Right lobe of liver (tissue), 6 donors: Measurements from ENCODE around the gene SERINC3. TPM values are rescaled to one million over a fixed set of nuclear protein-coding genes. Genes with fewer than 3 reads are reported as not detected.

Source experiments
- ATAC-seq, 4 donors: fragments of 200-7000 bp; cut with Tn5 transposase; one replicate each; pipeline ENCODE4 v1.9.1; 2020; ENCODE audit warnings: mild to moderate bottlenecking in 4 of 4, moderate library complexity in 4 of 4
- DNase-seq, 3 donors: peaks; one replicate each; pipeline ENCODE4 v3.0.0-alpha.2; 2020
- H3K27ac ChIP-seq, 3 donors: fragments of 200-600 bp; one replicate each; pipeline ENCODE4 v1.8.0; 2022
- H3K27me3 ChIP-seq, 2 donors: fragments of 200-600 bp; one replicate each; pipeline ENCODE4 v1.8.0; 2022
- H3K36me3 ChIP-seq, 4 donors: fragments of 200-600 bp; sonication (generic) in 1 of 4; one replicate each; pipeline versions ENCODE4 v1.5.1 to v1.8.0; 2017 to 2022; ENCODE audit warnings: control low read depth in 1 of 4
- H3K4me1 ChIP-seq, 4 donors: fragments of 200-600 bp; sonication (generic) in 1 of 4; one replicate each; pipeline versions ENCODE4 v1.5.1 to v1.8.0; 2017 to 2022; ENCODE audit warnings: control low read depth in 1 of 4
- H3K4me3 ChIP-seq, 3 donors: fragments of 200-600 bp; one replicate each; pipeline ENCODE4 v1.8.0; 2022
- H3K9me3 ChIP-seq, 4 donors: fragments of 200-600 bp; sonication (generic) in 1 of 4; one replicate each; pipeline versions ENCODE4 v1.5.1 to v1.8.0; 2017 to 2022; ENCODE audit warnings: control low read depth in 1 of 4
- POLR2A ChIP-seq: fragments of 450-650 bp; IDR thresholded peaks from one replicate; pipeline ENCODE4 v1.6.1; 2017; ENCODE audit warnings: antibody characterized with exemption, mild to moderate bottlenecking
- WGBS: methylation state at CpG from one replicate; pipeline ENCODE4 v1.1.6; 2018; ENCODE audit warnings: low coverage, low lambda C conversion rate; ENCODE audit not compliant: insufficient coverage; ENCODE audit errors: missing lambda C conversion rate; 5-methylcytosine and 5-hydroxymethylcytosine counted together
- intact Hi-C, 2 donors: fragments of 100-400 bp; cut with DNase I; formaldehyde crosslinking; loops; one replicate each; pipeline versions ENCODE4 v1.11.2 to v1.14.1; 2022
- total RNA-seq, 6 experiments: library from RNA; depleted of rRNA in 2 of 6; stranded (reverse); fragments of >200 nt in 2 of 6; fragmentation: NEBNext Ultra II Directional in 3 of 6; extraction: Animal tissue kit (Norgen Biotek cat#: 25700) in 3 of 6; gene quantifications; one replicate each; pipeline versions ENCODE4 v1.1.0 to v1.2.4, GENCODE V29; 2016 to 2023
- TF ChIP-seq, protein P1 (sequence below), 4 donors: fragments of 200-600 bp in 3 of 4; fragments of 450-650 bp in 1 of 4; IDR thresholded peaks; one replicate each; pipeline versions ENCODE4 v1.5.1 to v1.8.0; 2016 to 2022; ENCODE audit warnings: antibody characterized with exemption in 4 of 4, mild to moderate bottlenecking in 2 of 4
- donor health status: DM: no; HTN: yes; CAD: no.
- donor health status: DM: no; HTN: no; CAD: no.
- donor health status: DM: no; HTN: no; CAD: no.
- donor health status: DM: no; HTN: yes; CAD: no.
- donor health status: DM: no; HTN: yes; CAD: no.

SERINC3 gene
- total RNA-seq, 6 experiments from 2014 or later = 42.2 to 77.5 (median 58.5) TPM

DNA sequence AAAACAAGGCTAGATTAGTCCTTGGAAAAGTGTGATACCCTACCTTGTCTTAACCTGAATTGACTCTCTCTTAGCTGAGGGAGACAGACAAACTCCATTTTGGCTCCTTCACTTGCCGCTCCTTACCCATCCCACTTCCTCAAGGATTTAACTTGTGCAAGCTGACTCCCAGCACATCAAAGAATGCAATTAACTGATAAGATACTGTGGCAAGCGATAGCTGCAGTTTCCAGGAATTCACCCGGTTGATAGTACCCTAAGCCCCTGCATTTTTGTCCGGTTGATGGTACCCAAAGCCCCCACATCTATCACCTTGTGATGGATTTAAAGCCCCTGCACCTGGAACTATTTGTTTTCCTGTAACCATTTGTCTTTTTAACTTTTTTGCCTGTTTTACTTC is 1.9 kb upstream of the SERINC3 start:
- Histone ChIP-seq H3K4me3 (no peak overlapping the region), H3K36me3 (no peaks in the 10 kb centered on the region), H3K4me1 (peaks cover 0 to 20% (median 9%) of the 10 kb centered on the region in 4 donors), H3K27ac (no peak overlapping the region), H3K9me3 (no peaks in the 10 kb centered on the region), H3K27me3 (no peaks in the 10 kb centered on the region)
- 44% methylated on average over 4 of the region's 4 CpGs for WGBS
- TF ChIP-seq POLR2A = no peak
- TF ChIP-seq, protein P1, sequence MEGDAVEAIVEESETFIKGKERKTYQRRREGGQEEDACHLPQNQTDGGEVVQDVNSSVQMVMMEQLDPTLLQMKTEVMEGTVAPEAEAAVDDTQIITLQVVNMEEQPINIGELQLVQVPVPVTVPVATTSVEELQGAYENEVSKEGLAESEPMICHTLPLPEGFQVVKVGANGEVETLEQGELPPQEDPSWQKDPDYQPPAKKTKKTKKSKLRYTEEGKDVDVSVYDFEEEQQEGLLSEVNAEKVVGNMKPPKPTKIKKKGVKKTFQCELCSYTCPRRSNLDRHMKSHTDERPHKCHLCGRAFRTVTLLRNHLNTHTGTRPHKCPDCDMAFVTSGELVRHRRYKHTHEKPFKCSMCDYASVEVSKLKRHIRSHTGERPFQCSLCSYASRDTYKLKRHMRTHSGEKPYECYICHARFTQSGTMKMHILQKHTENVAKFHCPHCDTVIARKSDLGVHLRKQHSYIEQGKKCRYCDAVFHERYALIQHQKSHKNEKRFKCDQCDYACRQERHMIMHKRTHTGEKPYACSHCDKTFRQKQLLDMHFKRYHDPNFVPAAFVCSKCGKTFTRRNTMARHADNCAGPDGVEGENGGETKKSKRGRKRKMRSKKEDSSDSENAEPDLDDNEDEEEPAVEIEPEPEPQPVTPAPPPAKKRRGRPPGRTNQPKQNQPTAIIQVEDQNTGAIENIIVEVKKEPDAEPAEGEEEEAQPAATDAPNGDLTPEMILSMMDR (IDR thresholded peaks at IDR 0.05) = no peak
- intact Hi-C loops = no loop called here
- DNase-seq = no peak
- ATAC-seq = no peak

DNA sequence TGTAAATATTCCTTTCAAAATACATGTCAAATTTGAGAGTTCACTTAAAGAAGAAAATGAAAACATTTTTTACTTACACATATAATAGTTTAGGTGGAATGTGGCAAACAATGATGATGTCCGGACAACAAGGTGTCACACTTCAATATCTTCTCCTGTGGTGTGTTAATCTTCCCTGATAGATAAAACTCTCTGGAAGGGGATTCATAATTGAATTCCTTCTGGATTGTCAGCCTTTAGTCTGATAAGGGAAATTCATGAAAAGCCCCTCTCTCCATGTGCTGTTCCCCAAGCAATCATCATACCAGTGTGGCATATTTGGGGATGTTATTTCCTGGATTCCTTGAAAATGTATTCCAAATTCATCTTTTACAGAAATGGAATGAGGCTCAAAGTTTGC is 971 bp upstream of the SERINC3 start:
- WGBS = 65% methylated on average over 1 of the region's 1 CpG
- Histone ChIP-seq H3K9me3 (no peaks in the 10 kb centered on the region), H3K27me3 (no peaks in the 10 kb centered on the region), H3K4me1 (peaks cover 0 to 21% (median 9%) of the 10 kb centered on the region in 4 donors), H3K27ac (peak overlapping the region; percentile 97 to 100 (median 100)), H3K36me3 (no peaks in the 10 kb centered on the region), H3K4me3 (no peak overlapping the region)
- intact Hi-C loops = no loop called here
- TF ChIP-seq, protein P1 (IDR thresholded peaks at IDR 0.05) = no peak
- TF ChIP-seq POLR2A = no peak
- no peak for ATAC-seq
- no peak for DNase-seq

DNA sequence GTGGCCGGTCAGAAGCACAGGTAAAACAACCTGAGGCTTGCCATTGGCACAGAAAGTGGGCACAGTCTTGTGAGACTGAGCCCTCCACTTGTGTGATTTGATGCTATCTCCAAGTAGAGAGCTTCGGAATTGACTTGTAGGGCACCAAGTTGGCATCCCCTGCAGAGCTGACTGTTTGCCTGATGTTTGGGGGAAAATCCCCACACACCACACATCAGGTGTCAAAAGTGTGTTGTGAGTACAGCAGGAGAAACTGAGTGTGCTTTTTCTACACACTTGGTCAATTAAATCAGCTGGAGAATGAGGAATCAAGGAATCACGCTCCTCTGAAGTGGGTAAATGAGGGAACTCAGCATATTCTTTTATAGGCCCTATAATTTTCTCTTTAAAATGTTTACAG is 989 bp downstream of the SERINC3 start:
- H3K27me3 ChIP-seq = no peaks in the 10 kb centered on the region
- peak overlapping the region; percentile 77 to 100 (median 85) for H3K4me3 ChIP-seq
- intact Hi-C loops = no loop called here
- H3K36me3 ChIP-seq = no peaks in the 10 kb centered on the region
- H3K9me3 ChIP-seq = no peaks in the 10 kb centered on the region
- WGBS = 51% methylated on average over 3 of the region's 3 CpGs
- DNase-seq (no peak), ATAC-seq (no peak)
- TF ChIP-seq, protein P1 (IDR thresholded peaks at IDR 0.05) = no peak
- TF ChIP-seq POLR2A = no peak
- H3K27ac ChIP-seq = peak overlapping the region; percentile 97 to 100 (median 100)
- peaks cover 0 to 39% (median 13%) of the 10 kb centered on the region in 4 donors for H3K4me1 ChIP-seq

DNA sequence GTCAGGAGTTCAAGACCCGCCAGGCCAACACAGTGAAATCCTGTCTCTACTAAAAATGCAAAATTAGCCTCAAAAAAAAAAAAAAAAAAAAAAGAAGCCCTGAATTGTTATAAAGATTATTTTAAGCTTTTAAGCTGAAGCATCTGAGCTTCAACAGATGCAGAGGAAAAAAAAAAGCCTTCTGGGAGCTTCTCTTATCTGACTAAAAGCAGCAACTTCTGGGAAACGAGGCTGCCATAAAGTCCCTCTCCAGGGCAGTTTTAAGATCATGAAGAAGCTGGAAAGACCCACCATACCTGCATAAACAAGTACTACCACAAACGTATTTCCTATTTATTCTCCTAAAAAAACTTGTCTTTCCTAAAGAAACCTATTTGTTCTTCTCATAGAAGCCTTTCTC is 3.6 kb downstream of the SERINC3 start:
- intact Hi-C loops = no loop called here
- Histone ChIP-seq H3K27me3 (no peaks in the 10 kb centered on the region), H3K4me1 (peaks cover 0 to 41% (median 13%) of the 10 kb centered on the region in 4 donors), H3K27ac (peak overlapping the region in 1 of 3 donors; percentile 4), H3K9me3 (no peaks in the 10 kb centered on the region), H3K4me3 (no peak overlapping the region), H3K36me3 (peaks cover 0 to 3% (median 0%) of the 10 kb centered on the region in 4 donors)
- WGBS = 80% methylated on average over 3 of the region's 3 CpGs
- DNase-seq (no peak), ATAC-seq (no peak)
- TF ChIP-seq POLR2A = no peak
- TF ChIP-seq, protein P1 (IDR thresholded peaks at IDR 0.05) = no peak

DNA sequence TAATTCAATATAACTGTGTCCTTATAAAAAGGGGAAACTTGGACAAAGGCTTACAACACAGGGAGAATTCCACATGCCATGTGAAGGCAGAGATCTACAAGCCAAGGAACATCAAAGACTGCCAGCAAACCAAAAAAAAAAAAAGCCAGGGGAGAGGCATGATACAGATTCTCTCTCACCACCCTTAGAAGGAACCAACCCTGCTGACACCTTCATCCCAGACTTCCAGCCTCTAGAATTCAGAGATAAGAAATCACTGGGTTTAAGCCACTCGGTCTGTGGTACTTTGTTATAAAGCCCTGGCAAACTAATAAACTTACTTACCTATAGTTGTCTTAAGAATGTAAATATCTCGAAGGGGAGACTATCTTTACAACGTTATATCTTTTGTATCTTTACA is 4.4 kb downstream of the SERINC3 start:
- Histone ChIP-seq H3K4me1 (peaks cover 0 to 41% (median 13%) of the 10 kb centered on the region in 4 donors), H3K9me3 (no peaks in the 10 kb centered on the region), H3K36me3 (peaks cover 0 to 10% (median 0%) of the 10 kb centered on the region in 4 donors), H3K27ac (no peak overlapping the region), H3K27me3 (no peaks in the 10 kb centered on the region), H3K4me3 (no peak overlapping the region)
- DNase-seq = no peak
- no peak for TF ChIP-seq POLR2A
- TF ChIP-seq, protein P1 (IDR thresholded peaks at IDR 0.05) = no peak
- intact Hi-C loops = no loop called here
- no peak for ATAC-seq
- 84% methylated on average over 3 of the region's 3 CpGs for WGBS
